Measurements from ENCODE around the gene ABI1.
A peak's percentile ranks its signal among the peaks of the same experiment; 100 is the strongest.
"Not testable (repeated sequence)": the region's sequence is repeated elsewhere in the genome, so short reads cannot be mapped to it uniquely, and the experiment has no call there.

Gene ABI1

GRCh38 chr10:26860443-26861204, at the start of gene ABI1:
Gene ABI1, minus strand, starts transcription at chr10:26860958. Its CDS starts 95 bp downstream, at chr10:26860863.
- peak; percentile 82 to 93 for DNase-seq

GRCh38 chr10:26909753-26910152, 49.0 kb upstream of the ABI1 start:
- DNase-seq, result no peak

GRCh38 chr10:26905253-26905781, 44.6 kb upstream of the ABI1 start:
- DNase-seq, result not testable (repeated sequence)

- DNase-seq, result no peak
These were observed 42.9 kb upstream of the ABI1 start for GRCh38 chr10:26903431-26904217.

GRCh38 chr10:26892306-26892923, 31.7 kb upstream of the ABI1 start:
- peak in 1 of 2 experiments; percentile 4 for DNase-seq

GRCh38 chr10:26890956-26891355, 30.2 kb upstream of the ABI1 start:
- peak; percentile 4 to 59 for DNase-seq

- no peak for DNase-seq
These were observed 27.0 kb upstream of the ABI1 start for GRCh38 chr10:26887611-26888215.

GRCh38 chr10:26881600-26882331, 21.0 kb upstream of the ABI1 start:
- peak in 1 of 2 experiments; percentile 24 for DNase-seq

GRCh38 chr10:26879744-26880143, 19.0 kb upstream of the ABI1 start:
- DNase-seq, result peak in 1 of 2 experiments; percentile 22

- no peak for DNase-seq
These were observed 10.0 kb upstream of the ABI1 start for GRCh38 chr10:26870766-26871165.

GRCh38 chr10:26869528-26869927, 8.8 kb upstream of the ABI1 start:
- DNase-seq, result no peak

GRCh38 chr10:26863351-26864076, 2.8 kb upstream of the ABI1 start:
- DNase-seq, result no peak

- DNase-seq, result no peak
These were observed 644 bp upstream of the ABI1 start for GRCh38 chr10:26861205-26861998.

- peak in 1 of 2 experiments; percentile 5 for DNase-seq
These were observed 686 bp downstream of the ABI1 start for GRCh38 chr10:26860102-26860442.

GRCh38 chr10:26859241-26860101, 1.3 kb downstream of the ABI1 start:
- DNase-seq, result no peak

GRCh38 chr10:26858707-26859034, 2.1 kb downstream of the ABI1 start:
- no peak for DNase-seq

GRCh38 chr10:26857991-26858706, 2.6 kb downstream of the ABI1 start:
- no peak for DNase-seq

GRCh38 chr10:26857553-26857952, 3.2 kb downstream of the ABI1 start:
- not testable (repeated sequence) for DNase-seq

GRCh38 chr10:26855186-26855585, 5.6 kb downstream of the ABI1 start:
- DNase-seq, result no peak
